Thoracic aorta endothelial cell (primary cell): ENCODE data around the gene SIGLEC7. TPM values are rescaled to one million over a fixed set of nuclear protein-coding genes. Genes with fewer than 3 reads are reported as not detected.

Source experiments
- total RNA-seq: library from RNA; depleted of rRNA; stranded (reverse); fragments of >200 nt; gene quantifications from 2 replicates; pipeline ENCODE4 v1.2.3, GENCODE V29; 2012

Gene SIGLEC7
- not detected in 2 replicates for total RNA-seq

GRCh38 chr19:51142119-51142518 lies at the start of gene SIGLEC7:
Gene SIGLEC7, plus strand, starts transcription at chr19:51142301. Its CDS starts 69 bp downstream, at chr19:51142370.

GRCh38 chr19:51108066-51108804 lies 33.9 kb upstream of the SIGLEC7 start, which contains the start of gene CTU1:
Gene CTU1, minus strand, starts transcription at chr19:51108409. Its CDS starts 3,840 bp downstream, at chr19:51104569.

GRCh38 chr19:51124729-51125128 lies 17.4 kb upstream of the SIGLEC7 start, which contains the start of gene SIGLEC9:
Gene SIGLEC9, plus strand, starts transcription at chr19:51124906. Its CDS starts 69 bp downstream, at chr19:51124975.

Other genes with a start within 250 kb of the SIGLEC7 start
- gene KLK4, start 230.9 kb upstream of the SIGLEC7 start, total RNA-seq = not detected in 2 replicates
- not detected in 2 replicates for gene KLK5, start 189.3 kb upstream of the SIGLEC7 start, total RNA-seq
- 0.14 TPM in 1 of 2 replicates, not detected in the other for gene KLK6, start 172.7 kb upstream of the SIGLEC7 start, total RNA-seq
- gene KLK7, start 158.4 kb upstream of the SIGLEC7 start, total RNA-seq = not detected in 2 replicates
- gene KLK8, start 140.7 kb upstream of the SIGLEC7 start, total RNA-seq = not detected in 2 replicates
- gene KLK10, start 122.6 kb upstream of the SIGLEC7 start, total RNA-seq = not detected in 2 replicates
- not detected in 2 replicates for gene KLK11, start 115.7 kb upstream of the SIGLEC7 start, total RNA-seq
- gene KLK12, start 107.3 kb upstream of the SIGLEC7 start, total RNA-seq = not detected in 2 replicates
- gene KLK13, start 77.2 kb upstream of the SIGLEC7 start, total RNA-seq = not detected in 2 replicates
- gene KLK14, start 59.4 kb upstream of the SIGLEC7 start, total RNA-seq = not detected in 2 replicates
- gene CTU1, start 33.9 kb upstream of the SIGLEC7 start, total RNA-seq = 4.3 and 5.0 TPM in 2 replicates
- gene SIGLEC9, start 17.4 kb upstream of the SIGLEC7 start, total RNA-seq = not detected in 2 replicates
- not detected in 2 replicates for gene CD33, start 82.8 kb downstream of the SIGLEC7 start, total RNA-seq
- gene SIGLECL1, start 108.8 kb downstream of the SIGLEC7 start, total RNA-seq = not detected in 2 replicates
- not detected in 2 replicates for gene IGLON5, start 169.3 kb downstream of the SIGLEC7 start, total RNA-seq
- gene VSIG10L, start 199.8 kb downstream of the SIGLEC7 start, total RNA-seq = 0.27 and 0.29 TPM in 2 replicates
- 47.1 and 71.4 TPM in 2 replicates for gene ETFB, start 224.1 kb downstream of the SIGLEC7 start, total RNA-seq
- gene CLDND2, start 226.7 kb downstream of the SIGLEC7 start, total RNA-seq = not detected in 2 replicates
- not detected in 2 replicates for gene NKG7, start 230.4 kb downstream of the SIGLEC7 start, total RNA-seq
- gene LIM2, start 245.7 kb downstream of the SIGLEC7 start, total RNA-seq = not detected in 2 replicates
- gene C19orf84, start 248.3 kb downstream of the SIGLEC7 start, total RNA-seq = not detected in 2 replicates